ENCODE results near the gene EIF3D.

- TF ChIP-seq, protein P1, sequence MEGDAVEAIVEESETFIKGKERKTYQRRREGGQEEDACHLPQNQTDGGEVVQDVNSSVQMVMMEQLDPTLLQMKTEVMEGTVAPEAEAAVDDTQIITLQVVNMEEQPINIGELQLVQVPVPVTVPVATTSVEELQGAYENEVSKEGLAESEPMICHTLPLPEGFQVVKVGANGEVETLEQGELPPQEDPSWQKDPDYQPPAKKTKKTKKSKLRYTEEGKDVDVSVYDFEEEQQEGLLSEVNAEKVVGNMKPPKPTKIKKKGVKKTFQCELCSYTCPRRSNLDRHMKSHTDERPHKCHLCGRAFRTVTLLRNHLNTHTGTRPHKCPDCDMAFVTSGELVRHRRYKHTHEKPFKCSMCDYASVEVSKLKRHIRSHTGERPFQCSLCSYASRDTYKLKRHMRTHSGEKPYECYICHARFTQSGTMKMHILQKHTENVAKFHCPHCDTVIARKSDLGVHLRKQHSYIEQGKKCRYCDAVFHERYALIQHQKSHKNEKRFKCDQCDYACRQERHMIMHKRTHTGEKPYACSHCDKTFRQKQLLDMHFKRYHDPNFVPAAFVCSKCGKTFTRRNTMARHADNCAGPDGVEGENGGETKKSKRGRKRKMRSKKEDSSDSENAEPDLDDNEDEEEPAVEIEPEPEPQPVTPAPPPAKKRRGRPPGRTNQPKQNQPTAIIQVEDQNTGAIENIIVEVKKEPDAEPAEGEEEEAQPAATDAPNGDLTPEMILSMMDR (IDR thresholded peaks at IDR 0.05; ENCODE audit: borderline replicate concordance, extremely low read depth, low read length, poor library complexity, severe bottlenecking), result no peak
- no peak for TF ChIP-seq EZH2 (IDR thresholded peaks at IDR 0.05; ENCODE audit: borderline replicate concordance, low read depth, low read length, severe bottlenecking)
Observed at GRCh38 chr22:36552289-36552688, 23.3 kb upstream of the EIF3D start.
